NB4 (cell line): Measurements from ENCODE around the gene SH3BP4.

ENCODE experiments used
- DNase-seq: peaks from one replicate; pipeline ENCODE4 v3.0.0; 2010; ENCODE audit warnings: low read depth
- H3K4me3 ChIP-seq: one replicate; pipeline ENCODE4 v1.5.1; 2011; ENCODE audit warnings: mild to moderate bottlenecking, low read depth, low read length, moderate library complexity
- MYC ChIP-seq: IDR thresholded peaks from 2 replicates; pipeline ENCODE4 v1.6.1; 2011; ENCODE audit warnings: low read depth, low read length
- POLR2A ChIP-seq: IDR thresholded peaks from 2 replicates; pipeline ENCODE4 v1.6.1; 2011; ENCODE audit warnings: mild to moderate bottlenecking; ENCODE audit not compliant: insufficient read length; ENCODE audit errors: extremely low read depth
- TF ChIP-seq, protein P1 (sequence below): IDR thresholded peaks from one replicate; pipeline ENCODE4 v1.5.1; 2012; ENCODE audit warnings: low read depth, low read length
- TF ChIP-seq, protein P2 (sequence below): IDR thresholded peaks from 2 replicates; pipeline ENCODE4 v1.6.1; 2011; ENCODE audit warnings: low read depth, low read length

The SH3BP4 gene

DNA sequence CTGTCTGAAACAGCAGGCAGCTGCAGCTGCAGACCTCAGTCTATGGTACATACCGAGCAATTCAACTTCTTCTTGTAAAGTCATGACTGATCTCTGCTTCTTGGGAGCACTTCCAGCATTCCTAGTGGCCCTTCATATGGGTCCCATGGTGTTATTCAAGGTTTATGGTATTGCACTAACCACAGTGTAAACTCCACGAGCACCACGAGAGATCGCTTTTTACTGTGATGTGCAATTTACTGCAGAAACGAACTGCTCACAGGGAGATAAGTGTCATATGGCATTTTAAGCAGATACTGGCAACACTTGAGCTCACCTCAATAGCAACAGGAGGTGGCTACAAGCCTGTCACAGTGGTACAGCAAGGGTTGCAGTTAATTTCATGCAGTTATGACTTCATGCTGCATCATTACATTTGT is 38.6 kb upstream of the SH3BP4 start:
- no peak for DNase-seq
- H3K4me3 ChIP-seq: no peak overlapping the region
- no peak for TF ChIP-seq MYC
- TF ChIP-seq, protein P1, sequence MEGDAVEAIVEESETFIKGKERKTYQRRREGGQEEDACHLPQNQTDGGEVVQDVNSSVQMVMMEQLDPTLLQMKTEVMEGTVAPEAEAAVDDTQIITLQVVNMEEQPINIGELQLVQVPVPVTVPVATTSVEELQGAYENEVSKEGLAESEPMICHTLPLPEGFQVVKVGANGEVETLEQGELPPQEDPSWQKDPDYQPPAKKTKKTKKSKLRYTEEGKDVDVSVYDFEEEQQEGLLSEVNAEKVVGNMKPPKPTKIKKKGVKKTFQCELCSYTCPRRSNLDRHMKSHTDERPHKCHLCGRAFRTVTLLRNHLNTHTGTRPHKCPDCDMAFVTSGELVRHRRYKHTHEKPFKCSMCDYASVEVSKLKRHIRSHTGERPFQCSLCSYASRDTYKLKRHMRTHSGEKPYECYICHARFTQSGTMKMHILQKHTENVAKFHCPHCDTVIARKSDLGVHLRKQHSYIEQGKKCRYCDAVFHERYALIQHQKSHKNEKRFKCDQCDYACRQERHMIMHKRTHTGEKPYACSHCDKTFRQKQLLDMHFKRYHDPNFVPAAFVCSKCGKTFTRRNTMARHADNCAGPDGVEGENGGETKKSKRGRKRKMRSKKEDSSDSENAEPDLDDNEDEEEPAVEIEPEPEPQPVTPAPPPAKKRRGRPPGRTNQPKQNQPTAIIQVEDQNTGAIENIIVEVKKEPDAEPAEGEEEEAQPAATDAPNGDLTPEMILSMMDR: no peak
- TF ChIP-seq POLR2A: no peak
- TF ChIP-seq, protein P2, sequence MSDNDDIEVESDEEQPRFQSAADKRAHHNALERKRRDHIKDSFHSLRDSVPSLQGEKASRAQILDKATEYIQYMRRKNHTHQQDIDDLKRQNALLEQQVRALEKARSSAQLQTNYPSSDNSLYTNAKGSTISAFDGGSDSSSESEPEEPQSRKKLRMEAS: no peak

DNA sequence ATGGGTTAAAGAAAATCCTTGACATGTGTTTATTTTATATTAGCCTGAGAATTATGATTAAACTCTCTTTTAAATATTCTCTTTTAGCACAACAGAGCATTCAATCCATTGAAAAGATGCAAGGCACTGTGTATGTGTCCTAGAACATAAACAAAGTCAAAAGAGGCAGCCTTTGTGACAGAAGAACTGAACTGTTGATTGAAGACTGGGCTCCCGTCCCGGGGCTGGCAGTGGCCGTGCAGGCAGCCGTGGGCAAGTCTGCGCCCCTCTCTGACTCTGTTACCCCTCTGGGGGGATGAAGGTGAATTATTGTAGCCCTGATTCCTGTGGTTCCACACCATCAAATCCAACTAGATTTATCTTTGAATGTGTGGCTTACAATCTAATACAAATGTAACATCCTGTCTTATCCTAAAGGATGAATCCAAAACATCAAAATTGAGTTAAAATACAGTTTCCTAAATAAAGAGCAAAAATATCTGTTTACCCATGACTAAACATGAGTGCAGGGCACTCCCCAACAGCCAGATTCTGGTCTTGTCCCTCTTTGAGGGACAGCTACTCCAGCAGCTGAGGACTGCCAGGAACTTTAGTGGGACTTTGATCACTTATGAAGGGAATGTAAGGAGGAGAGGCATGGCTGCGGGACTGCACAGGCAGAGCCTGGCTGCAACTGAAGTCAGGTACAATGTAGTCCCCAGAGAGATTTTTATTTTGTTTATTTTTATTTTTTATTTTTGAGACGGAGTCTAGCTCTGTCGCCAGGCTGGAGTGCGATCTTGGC is 37.3 kb upstream of the SH3BP4 start:
- no peak for DNase-seq

DNA sequence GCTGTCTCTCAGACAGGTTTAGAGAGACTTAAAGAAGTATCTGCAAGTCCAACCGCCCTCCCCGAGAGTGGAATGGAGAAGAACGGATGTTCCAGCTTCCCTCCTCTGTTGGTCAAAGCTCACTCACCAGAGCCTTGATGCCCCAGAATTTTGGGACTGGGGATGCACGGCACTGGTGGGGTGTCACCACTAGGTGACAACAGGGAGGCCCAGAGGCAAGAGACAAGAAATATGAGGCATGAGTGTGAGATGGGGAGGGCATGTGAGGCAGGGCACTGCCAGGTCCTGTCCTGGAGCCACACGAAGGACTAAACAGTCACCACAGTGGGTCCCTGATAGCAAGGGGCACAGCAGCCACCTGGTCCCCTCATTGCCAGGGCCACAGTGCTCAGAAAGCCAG is 35.1 kb upstream of the SH3BP4 start:
- DNase-seq: no peak
- no peak overlapping the region for H3K4me3 ChIP-seq
- TF ChIP-seq MYC: no peak
- TF ChIP-seq, protein P1: no peak
- TF ChIP-seq, protein P2: no peak
- no peak for TF ChIP-seq POLR2A

More for the DNA sequence above, 37.3 kb upstream of the SH3BP4 start:
- TF ChIP-seq, protein P2: no peak
- no peak for TF ChIP-seq POLR2A
- TF ChIP-seq, protein P1: no peak
- TF ChIP-seq MYC: no peak
- H3K4me3 ChIP-seq: no peak overlapping the region

DNA sequence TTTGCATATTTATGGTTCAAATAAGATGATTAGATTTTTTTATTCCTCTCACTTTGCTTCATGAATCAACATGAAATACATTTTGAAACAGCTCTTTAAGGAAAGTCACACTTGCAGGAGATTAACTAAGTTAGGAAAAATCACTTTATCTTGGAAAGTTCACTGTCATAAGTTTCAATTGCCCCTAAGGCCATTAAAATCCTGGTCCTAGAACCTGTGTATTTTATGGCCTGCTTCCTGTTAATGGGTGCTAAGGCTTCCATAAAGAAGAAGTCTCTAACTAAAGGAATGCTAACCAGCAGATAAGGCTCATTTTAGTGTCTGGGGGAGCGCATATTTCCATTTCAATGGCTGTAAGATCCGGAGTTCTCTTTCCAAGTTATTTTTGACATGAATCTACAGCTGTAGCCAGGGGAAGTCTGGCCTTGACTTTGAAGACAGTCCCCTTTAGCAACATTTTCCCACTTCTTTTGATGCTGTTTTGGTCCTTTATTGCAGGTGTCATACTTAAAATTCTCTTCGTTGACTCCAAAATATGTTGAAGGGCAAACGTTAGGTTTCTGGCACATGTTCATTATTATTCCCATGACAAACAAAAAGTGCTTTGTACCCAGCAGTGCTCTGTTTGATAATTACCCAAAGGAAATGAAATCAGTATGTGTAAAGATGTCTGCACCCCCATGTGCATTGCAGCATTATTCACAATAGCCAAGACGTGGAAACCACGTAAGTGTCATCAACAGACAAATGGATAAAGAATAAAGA is 34.4 kb upstream of the SH3BP4 start:
- H3K4me3 ChIP-seq: no peak overlapping the region
- TF ChIP-seq, protein P1: no peak
- TF ChIP-seq, protein P2: no peak
- TF ChIP-seq POLR2A (no peak), MYC (no peak)
- DNase-seq: no peak

DNA sequence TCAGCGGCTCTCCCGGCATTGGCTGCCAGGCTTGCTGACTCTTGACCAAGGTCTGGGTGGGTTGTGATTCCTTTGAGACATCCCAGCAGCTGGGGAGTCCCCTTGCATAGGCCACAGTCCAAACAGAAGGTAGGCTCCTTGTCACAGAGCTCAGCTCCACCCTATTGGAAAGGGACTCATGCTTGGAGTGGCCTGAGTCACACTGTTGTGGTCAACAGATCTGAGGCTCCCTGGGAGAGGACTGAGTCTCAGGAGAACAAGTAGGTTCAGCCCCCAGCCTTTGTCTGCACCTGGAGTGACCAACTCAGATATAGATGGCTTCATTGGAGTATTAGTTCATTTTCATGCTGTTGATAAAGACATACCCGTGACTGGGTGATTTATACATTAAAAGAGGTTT is 32.1 kb upstream of the SH3BP4 start:
- DNase-seq: no peak
- H3K4me3 ChIP-seq: no peak overlapping the region
- TF ChIP-seq, protein P2: no peak
- TF ChIP-seq, protein P1: no peak
- TF ChIP-seq POLR2A (no peak), MYC (no peak)
